Trophoblast cell (in vitro differentiated cells and primary cell): ENCODE data around the gene FES.

ENCODE experiments used
- DNase-seq, 2 donors: peaks; one replicate each; pipeline ENCODE4 v3.0.0-alpha.2; 2016
- H2AFZ ChIP-seq: 2 replicates; pipeline ENCODE4 v1.6.1; 2013; ENCODE audit warnings: low read length, moderate library complexity, mild to moderate bottlenecking; ENCODE audit not compliant: insufficient read depth, poor library complexity
- H2AK5ac ChIP-seq: 2 replicates; pipeline ENCODE4 v1.6.1; 2013; ENCODE audit warnings: mild to moderate bottlenecking, low read length
- H2BK120ac ChIP-seq: 2 replicates; pipeline ENCODE4 v1.6.1; 2013; ENCODE audit warnings: low read length, mild to moderate bottlenecking, moderate library complexity; ENCODE audit not compliant: insufficient read depth, poor library complexity
- H2BK12ac ChIP-seq: 2 replicates; pipeline ENCODE4 v1.6.1; 2013; ENCODE audit warnings: mild to moderate bottlenecking, low read length, moderate library complexity
- H2BK5ac ChIP-seq: 2 replicates; pipeline ENCODE4 v1.6.1; 2013; ENCODE audit warnings: low read length, low read depth, moderate library complexity, mild to moderate bottlenecking; ENCODE audit not compliant: poor library complexity
- H3K14ac ChIP-seq: 2 replicates; pipeline ENCODE4 v1.6.1; 2013; ENCODE audit warnings: mild to moderate bottlenecking, low read length
- H3K18ac ChIP-seq: 2 replicates; pipeline ENCODE4 v1.6.1; 2013; ENCODE audit warnings: mild to moderate bottlenecking, low read length
- H3K23ac ChIP-seq: 2 replicates; pipeline ENCODE4 v1.6.1; 2013; ENCODE audit warnings: low read length
- H3K27ac ChIP-seq: 2 replicates; pipeline ENCODE4 v1.5.1; 2013; ENCODE audit warnings: low read depth, mild to moderate bottlenecking, inconsistent platforms, low read length, moderate library complexity
- H3K27me3 ChIP-seq: 2 replicates; pipeline ENCODE4 v1.6.1; 2013; ENCODE audit warnings: inconsistent platforms, mild to moderate bottlenecking, low read length, moderate library complexity; ENCODE audit not compliant: insufficient read depth
- H3K36me3 ChIP-seq, 2 experiments: 1 replicate in 1 of 2; 2 replicates in 1 of 2; pipeline ENCODE4 v1.6.1; 2013; ENCODE audit warnings: low read length in 2 of 2, mild to moderate bottlenecking in 2 of 2, moderate library complexity in 1 of 2; ENCODE audit not compliant: insufficient read depth in 2 of 2, control insufficient read depth in 1 of 2
- H3K4ac ChIP-seq: 2 replicates; pipeline ENCODE4 v1.6.1; 2013; ENCODE audit warnings: low read depth, mild to moderate bottlenecking, low read length, moderate library complexity
- H3K4me1 ChIP-seq, 2 experiments: 1 replicate in 1 of 2; 2 replicates in 1 of 2; pipeline ENCODE4 v1.6.1; 2013; ENCODE audit warnings: low read length in 2 of 2, mild to moderate bottlenecking in 2 of 2, moderate library complexity in 1 of 2; ENCODE audit not compliant: insufficient read depth in 2 of 2, control insufficient read depth in 1 of 2
- H3K4me2 ChIP-seq: 2 replicates; pipeline ENCODE4 v1.6.1; 2013; ENCODE audit warnings: inconsistent platforms, mild to moderate bottlenecking, low read length, moderate library complexity
- H3K4me3 ChIP-seq: 2 replicates; pipeline ENCODE4 v1.5.1; 2013; ENCODE audit warnings: mild to moderate bottlenecking, low read depth, low read length, inconsistent platforms
- H3K79me1 ChIP-seq: one replicate; pipeline ENCODE4 v1.6.1; 2013; ENCODE audit warnings: low read length
- H3K79me2 ChIP-seq: 2 replicates; pipeline ENCODE4 v1.6.1; 2013; ENCODE audit warnings: low read length, mild to moderate bottlenecking; ENCODE audit not compliant: control insufficient read depth, insufficient read depth, poor library complexity
- H3K9ac ChIP-seq: 2 replicates; pipeline ENCODE4 v1.6.1; 2013; ENCODE audit warnings: mild to moderate bottlenecking, low read length
- H3K9me3 ChIP-seq: 2 replicates; pipeline ENCODE4 v1.6.1; 2013; ENCODE audit warnings: low read depth, mild to moderate bottlenecking, control low read depth, inconsistent platforms, low read length; ENCODE audit not compliant: insufficient read depth
- H4K12ac ChIP-seq: 2 replicates; pipeline ENCODE4 v1.6.1; 2013; ENCODE audit warnings: low read depth, mild to moderate bottlenecking, low read length, moderate library complexity
- H4K8ac ChIP-seq: 2 replicates; pipeline ENCODE4 v1.6.1; 2013; ENCODE audit warnings: low read depth, mild to moderate bottlenecking, low read length, moderate library complexity
- H4K91ac ChIP-seq: one replicate; pipeline ENCODE4 v1.6.1; 2013; ENCODE audit warnings: low read depth, mild to moderate bottlenecking, low read length, moderate library complexity
- WGBS: extraction: QIAGEN DNeasy Blood & Tissue Kit; methylation state at CpG from one replicate; pipeline ENCODE4 v1.1.7; 2013; ENCODE audit warnings: missing lambda C conversion rate; ENCODE audit not compliant: insufficient read length, insufficient coverage; ENCODE audit errors: extremely low coverage; 5-methylcytosine and 5-hydroxymethylcytosine counted together

FES gene

GRCh38 chr15:90931575-90931827 is 47.2 kb downstream of the FES start:
- Histone ChIP-seq H3K79me2 (peaks cover 10% of the 10 kb centered on the region), H3K4ac (no peak overlapping the region), H4K8ac (no peak overlapping the region), H3K4me2 (peak overlapping the region; percentile 83), H2BK5ac (no peak overlapping the region), H3K4me1 (peaks cover 8 to 14% of the 10 kb centered on the region in 2 experiments), H3K4me3 (no peak overlapping the region), H3K9me3 (no peaks in the 10 kb centered on the region), H3K18ac (no peak overlapping the region), H2AFZ (no peak overlapping the region), H4K12ac (no peak overlapping the region), H3K27ac (no peak overlapping the region), H2BK120ac (no peak overlapping the region), H2BK12ac (no peak overlapping the region), H3K14ac (no peak overlapping the region), H3K79me1 (peaks cover 9% of the 10 kb centered on the region), H2AK5ac (no peak overlapping the region), H3K9ac (no peak overlapping the region), H3K27me3 (no peaks in the 10 kb centered on the region), H3K36me3 (peaks cover 2 to 4% of the 10 kb centered on the region in 2 experiments), H4K91ac (no peak overlapping the region), H3K23ac (no peak overlapping the region)
- WGBS, result no CpG with 5 or more reads among the region's 6 CpGs
- no peak for DNase-seq

- Histone ChIP-seq H4K12ac (peak within 1 kb of the TSS; percentile 76), H2AFZ (peak within 1 kb of the TSS; percentile 94), H3K4me1 (peaks cover 8 to 14% of the 10 kb centered on the region in 2 experiments), H3K4ac (peak within 1 kb of the TSS; percentile 20), H3K18ac (peak within 1 kb of the TSS; percentile 73), H2AK5ac (no peak within 1 kb of the TSS), H4K91ac (peak within 1 kb of the TSS; percentile 68), H3K27me3 (no peaks in the 10 kb centered on the region), H2BK120ac (no peak within 1 kb of the TSS), H3K36me3 (peaks cover 2 to 4% of the 10 kb centered on the region in 2 experiments), H3K79me2 (peaks cover 10% of the 10 kb centered on the region), H4K8ac (peak within 1 kb of the TSS; percentile 67), H2BK5ac (no peak within 1 kb of the TSS), H3K9ac (peak within 1 kb of the TSS; percentile 19), H3K4me3 (peak within 1 kb of the TSS; percentile 81), H3K4me2 (peak within 1 kb of the TSS; percentile 83), H3K14ac (peak within 1 kb of the TSS; percentile 50), H2BK12ac (no peak within 1 kb of the TSS), H3K9me3 (no peaks in the 10 kb centered on the region), H3K79me1 (peaks cover 9% of the 10 kb centered on the region), H3K27ac (no peak within 1 kb of the TSS), H3K23ac (no peak within 1 kb of the TSS)
- WGBS, result no CpG with 5 or more reads among the region's 52 CpGs
- DNase-seq, result peak; percentile 92 to 98
These were observed 47.7 kb downstream of the FES start, which contains the start of gene HDDC3 for GRCh38 chr15:90931828-90932659. TSS of gene HDDC3 (minus strand) at chr15:90932549. CDS start at chr15:90932540, 9 bp downstream.

GRCh38 chr15:90932660-90932991 is 48.3 kb downstream of the FES start:
- no peak overlapping the region for H2BK12ac ChIP-seq
- peaks cover 10% of the 10 kb centered on the region for H3K79me2 ChIP-seq
- peaks cover 2 to 4% of the 10 kb centered on the region in 2 experiments for H3K36me3 ChIP-seq
- no peak overlapping the region for H3K27ac ChIP-seq
- H3K4me2 ChIP-seq, result no peak overlapping the region
- no peak overlapping the region for H4K91ac ChIP-seq
- H3K14ac ChIP-seq, result no peak overlapping the region
- peaks cover 9% of the 10 kb centered on the region for H3K79me1 ChIP-seq
- no peak overlapping the region for H3K23ac ChIP-seq
- no peak overlapping the region for H3K9ac ChIP-seq
- H3K18ac ChIP-seq, result no peak overlapping the region
- peak overlapping the region; percentile 11 for H2AFZ ChIP-seq
- DNase-seq, result no peak
- H4K8ac ChIP-seq, result no peak overlapping the region
- H2BK120ac ChIP-seq, result no peak overlapping the region
- WGBS, result no CpG with 5 or more reads among the region's 5 CpGs
- no peak overlapping the region for H2AK5ac ChIP-seq
- H4K12ac ChIP-seq, result no peak overlapping the region
- H3K27me3 ChIP-seq, result no peaks in the 10 kb centered on the region
- no peak overlapping the region for H3K4me3 ChIP-seq
- peaks cover 8 to 14% of the 10 kb centered on the region in 2 experiments for H3K4me1 ChIP-seq
- H3K4ac ChIP-seq, result no peak overlapping the region
- no peak overlapping the region for H2BK5ac ChIP-seq
- H3K9me3 ChIP-seq, result no peaks in the 10 kb centered on the region

GRCh38 chr15:90933301-90933700 is 49.0 kb downstream of the FES start:
- H3K14ac ChIP-seq, result no peak overlapping the region
- no peak overlapping the region for H3K4me2 ChIP-seq
- H2BK5ac ChIP-seq, result no peak overlapping the region
- H3K4me1 ChIP-seq, result peaks cover 8 to 14% of the 10 kb centered on the region in 2 experiments
- peaks cover 4% of the 10 kb centered on the region in 2 experiments for H3K36me3 ChIP-seq
- no peak for DNase-seq
- no peak overlapping the region for H2AFZ ChIP-seq
- no peak overlapping the region for H2BK12ac ChIP-seq
- no peak overlapping the region for H4K91ac ChIP-seq
- no peak overlapping the region for H2BK120ac ChIP-seq
- H3K4me3 ChIP-seq, result no peak overlapping the region
- H3K9ac ChIP-seq, result no peak overlapping the region
- H3K4ac ChIP-seq, result no peak overlapping the region
- H3K79me1 ChIP-seq, result peaks cover 9% of the 10 kb centered on the region
- H3K9me3 ChIP-seq, result no peaks in the 10 kb centered on the region
- H3K27ac ChIP-seq, result no peak overlapping the region
- no peak overlapping the region for H2AK5ac ChIP-seq
- no peak overlapping the region for H3K23ac ChIP-seq
- no peaks in the 10 kb centered on the region for H3K27me3 ChIP-seq
- peaks cover 10% of the 10 kb centered on the region for H3K79me2 ChIP-seq
- no peak overlapping the region for H3K18ac ChIP-seq
- H4K12ac ChIP-seq, result no peak overlapping the region
- WGBS, result no CpG with 5 or more reads among the region's 1 CpG
- no peak overlapping the region for H4K8ac ChIP-seq
